Testis (tissue), 2 donors: ENCODE data around the gene HLF.
A peak's percentile ranks its signal among the peaks of the same experiment; 100 is the strongest.

Experiments
- POLR2A ChIP-seq: fragments of 450-650 bp; IDR thresholded peaks from one replicate; pipeline ENCODE4 v1.6.1; 2017; ENCODE audit warnings: antibody characterized with exemption, mild to moderate bottlenecking, moderate library complexity
- TF ChIP-seq, protein P1 (sequence below), 3 experiments: fragments of 450-650 bp in 2 of 3; fragments of 200-600 bp in 1 of 3; sonication (generic) in 1 of 3; IDR thresholded peaks; one replicate each; pipeline ENCODE4 v1.5.1; 2016 to 2019; ENCODE audit warnings: antibody characterized with exemption in 3 of 3, mild to moderate bottlenecking in 2 of 3, moderate library complexity in 1 of 3

DNA sequence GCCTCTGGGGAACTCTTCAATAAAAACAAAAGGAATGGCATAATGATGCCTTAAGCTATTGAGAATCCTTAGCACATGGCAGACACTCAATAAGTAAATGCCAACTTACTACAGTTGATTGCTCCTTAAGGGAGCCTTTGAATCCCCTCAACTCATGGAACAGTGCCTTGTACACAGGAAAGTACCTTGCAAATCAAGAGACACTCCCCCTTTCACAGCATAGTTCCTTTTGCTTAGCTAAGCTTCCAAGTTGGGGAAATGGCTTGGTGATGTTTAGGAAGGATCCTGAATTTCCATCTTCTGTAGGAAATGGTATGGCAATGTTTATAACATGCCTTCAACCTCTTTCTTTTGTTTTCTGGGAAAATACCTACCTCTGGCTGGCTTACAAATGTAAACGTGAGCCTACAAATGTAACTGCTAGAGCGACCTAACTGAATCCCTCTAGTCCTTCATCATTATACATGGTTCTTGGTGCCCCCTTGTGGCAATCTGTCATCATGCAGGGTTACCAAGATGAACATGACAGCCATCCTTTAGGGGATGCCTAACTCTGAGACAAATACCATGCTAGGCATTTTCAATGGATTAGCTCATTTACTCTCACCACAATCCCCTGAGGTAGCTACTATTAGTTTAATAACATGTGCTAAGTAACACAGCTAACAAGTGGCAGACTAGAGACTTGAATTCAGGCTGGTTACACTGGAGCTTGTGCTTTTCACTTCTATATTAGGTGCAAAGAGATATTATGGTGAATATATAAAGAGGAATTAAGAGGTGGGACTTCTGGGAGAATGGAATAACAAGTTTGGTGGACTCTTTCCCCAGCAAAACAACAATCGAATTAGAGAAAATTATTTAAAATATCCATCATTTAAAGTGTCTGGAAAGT is 91.9 kb downstream of the HLF start:
- TF ChIP-seq, protein P1, sequence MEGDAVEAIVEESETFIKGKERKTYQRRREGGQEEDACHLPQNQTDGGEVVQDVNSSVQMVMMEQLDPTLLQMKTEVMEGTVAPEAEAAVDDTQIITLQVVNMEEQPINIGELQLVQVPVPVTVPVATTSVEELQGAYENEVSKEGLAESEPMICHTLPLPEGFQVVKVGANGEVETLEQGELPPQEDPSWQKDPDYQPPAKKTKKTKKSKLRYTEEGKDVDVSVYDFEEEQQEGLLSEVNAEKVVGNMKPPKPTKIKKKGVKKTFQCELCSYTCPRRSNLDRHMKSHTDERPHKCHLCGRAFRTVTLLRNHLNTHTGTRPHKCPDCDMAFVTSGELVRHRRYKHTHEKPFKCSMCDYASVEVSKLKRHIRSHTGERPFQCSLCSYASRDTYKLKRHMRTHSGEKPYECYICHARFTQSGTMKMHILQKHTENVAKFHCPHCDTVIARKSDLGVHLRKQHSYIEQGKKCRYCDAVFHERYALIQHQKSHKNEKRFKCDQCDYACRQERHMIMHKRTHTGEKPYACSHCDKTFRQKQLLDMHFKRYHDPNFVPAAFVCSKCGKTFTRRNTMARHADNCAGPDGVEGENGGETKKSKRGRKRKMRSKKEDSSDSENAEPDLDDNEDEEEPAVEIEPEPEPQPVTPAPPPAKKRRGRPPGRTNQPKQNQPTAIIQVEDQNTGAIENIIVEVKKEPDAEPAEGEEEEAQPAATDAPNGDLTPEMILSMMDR (IDR thresholded peaks at IDR 0.05): peak in 2 of 3 experiments; percentile 73 to 76
- no peak for TF ChIP-seq POLR2A
